GM19351 (cell line): ENCODE results near the gene AMPD3.

ENCODE experiments used
- ATAC-seq: cut with Tn5 transposase; IDR thresholded peaks from one replicate; pipeline ENCODE4 v1.9.1; 2021; ENCODE audit warnings: mild to moderate bottlenecking, moderate library complexity; ENCODE audit not compliant: unreplicated experiment

AMPD3 gene

GRCh38 chr11:10486161-10486840 lies 31.2 kb downstream of the AMPD3 start:
- no peak for ATAC-seq

- no peak for ATAC-seq
Measured at GRCh38 chr11:10487002-10487647, 32.1 kb downstream of the AMPD3 start.

GRCh38 chr11:10488121-10488933 lies 33.3 kb downstream of the AMPD3 start:
- ATAC-seq: no peak

- ATAC-seq: peak; percentile 56
Measured at GRCh38 chr11:10488934-10489691, 34.0 kb downstream of the AMPD3 start.

- no peak for ATAC-seq
Measured at GRCh38 chr11:10490032-10490397, 35.0 kb downstream of the AMPD3 start.

GRCh38 chr11:10490398-10491241 lies 35.6 kb downstream of the AMPD3 start:
- no peak for ATAC-seq

GRCh38 chr11:10492084-10492483 lies 37.0 kb downstream of the AMPD3 start:
- ATAC-seq: no peak

GRCh38 chr11:10493041-10493663 lies 38.1 kb downstream of the AMPD3 start:
- ATAC-seq: no peak

- no peak for ATAC-seq
Measured at GRCh38 chr11:10494636-10495463, 39.8 kb downstream of the AMPD3 start.

GRCh38 chr11:10495464-10495786 lies 40.4 kb downstream of the AMPD3 start:
- ATAC-seq: no peak

- ATAC-seq: no peak
Measured at GRCh38 chr11:10496296-10496936, 41.4 kb downstream of the AMPD3 start.

- no peak for ATAC-seq
Measured at GRCh38 chr11:10497371-10498021, 42.4 kb downstream of the AMPD3 start.

- no peak for ATAC-seq
Measured at GRCh38 chr11:10498022-10498400, 42.9 kb downstream of the AMPD3 start.

- no peak for ATAC-seq
Measured at GRCh38 chr11:10498426-10499250, 43.6 kb downstream of the AMPD3 start.

GRCh38 chr11:10499452-10499851 lies 44.4 kb downstream of the AMPD3 start:
- no peak for ATAC-seq

- ATAC-seq: no peak
Measured at GRCh38 chr11:10499874-10500601, 45.0 kb downstream of the AMPD3 start.
